22Rv1 (cell line): ENCODE measurements around the gene SERINC2.
"Not testable (repeated sequence)": the region's sequence is repeated elsewhere in the genome, so short reads cannot be mapped to it uniquely, and the experiment has no call there.

Experiments
- CTCF ChIP-seq: fragments of 450-650 bp; IDR thresholded peaks from 2 replicates; pipeline ENCODE4 v1.5.1; 2017; ENCODE audit warnings: mild to moderate bottlenecking
- ZFX ChIP-seq: fragments of 450-650 bp; IDR thresholded peaks from 2 replicates; pipeline ENCODE4 v1.6.1; 2017; ENCODE audit warnings: antibody characterized with exemption, borderline replicate concordance

GRCh38 chr1:31473508-31473907 is 60.5 kb downstream of the SERINC2 start:
- not testable (repeated sequence) for TF ChIP-seq CTCF, ZFX
